GM12892 (cell line): ENCODE measurements around the gene CLECL1.
"Not testable (repeated sequence)": the region's sequence is repeated elsewhere in the genome, so short reads cannot be mapped to it uniquely, and the experiment has no call there.

Source experiments
- POLR2A ChIP-seq: IDR thresholded peaks from 2 replicates; pipeline ENCODE4 v1.6.1; 2011; ENCODE audit warnings: low read depth, low read length, control low read depth
- POLR2AphosphoS5 ChIP-seq: IDR thresholded peaks from 2 replicates; pipeline ENCODE4 v1.6.1; 2011; ENCODE audit warnings: low read depth, low read length, control low read depth

DNA sequence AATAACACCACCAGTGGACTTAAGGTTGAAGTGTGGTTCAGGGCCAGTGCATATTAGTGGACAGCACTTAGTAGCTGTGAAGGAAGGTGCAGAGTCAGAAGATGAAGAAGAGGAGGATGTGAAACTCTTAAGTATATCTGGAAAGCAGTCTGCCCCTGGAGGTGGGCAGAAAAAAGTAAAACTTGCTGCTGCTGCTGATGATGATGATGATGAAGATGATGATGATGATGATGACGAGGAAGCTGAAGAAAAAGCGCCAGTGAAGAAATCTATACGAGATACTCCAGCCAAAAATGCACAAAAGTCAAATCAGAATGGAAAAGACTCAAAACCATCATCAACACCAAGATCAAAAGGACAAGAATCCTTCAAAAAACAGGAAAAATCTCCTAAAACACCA is 37.2 kb downstream of the CLECL1 start:
- not testable (repeated sequence) for TF ChIP-seq POLR2AphosphoS5, POLR2A
